CD14-positive monocyte (primary cell): ENCODE measurements around the gene TUBA4A. TPM values are rescaled to one million over a fixed set of nuclear protein-coding genes. Genes with fewer than 3 reads are reported as not detected.
"Not testable (repeated sequence)": the region's sequence is repeated elsewhere in the genome, so short reads cannot be mapped to it uniquely, and the experiment has no call there.

Experiments used
- DNase-seq, 3 donors: peaks; one replicate each; pipeline ENCODE4 v3.0.0-alpha.2; 2011 to 2022
- H2AFZ ChIP-seq: 2 replicates; pipeline ENCODE4 v1.6.0; 2012; ENCODE audit warnings: mild to moderate bottlenecking, low read depth, low read length, inconsistent platforms; ENCODE audit not compliant: insufficient read depth, poor library complexity, severe bottlenecking
- H3K27ac ChIP-seq, 2 donors: 1 replicate in 1 of 2; 2 replicates in 1 of 2; pipeline ENCODE4 v1.5.1; 2012 to 2013; ENCODE audit warnings: low read length in 2 of 2, control low read depth in 1 of 2, inconsistent platforms in 1 of 2, low read depth in 1 of 2, mild to moderate bottlenecking in 1 of 2
- H3K27me3 ChIP-seq, 2 donors: one replicate each; pipeline versions ENCODE4 v1.6.0 to v1.6.1; 2011 to 2013; ENCODE audit warnings: low read length in 2 of 2; ENCODE audit not compliant: control insufficient read depth in 2 of 2, insufficient read depth in 2 of 2
- H3K36me3 ChIP-seq, 2 donors: replicated peaks in 1 of 2; 1 replicate in 1 of 2; 2 replicates in 1 of 2; pipeline versions ENCODE4 v1.5.1 to v1.6.1; 2012 to 2013; ENCODE audit warnings: low read length in 2 of 2, control low read depth in 1 of 2, inconsistent platforms in 1 of 2, mild to moderate bottlenecking in 1 of 2; ENCODE audit not compliant: insufficient read depth in 2 of 2, control insufficient read depth in 1 of 2
- H3K4me1 ChIP-seq, 2 donors: 1 replicate in 1 of 2; 2 replicates in 1 of 2; pipeline versions ENCODE4 v1.5.1 to v1.6.1; 2012 to 2013; ENCODE audit warnings: low read length in 2 of 2, control low read depth in 1 of 2, inconsistent platforms in 1 of 2, mild to moderate bottlenecking in 1 of 2, moderate library complexity in 1 of 2; ENCODE audit not compliant: insufficient read depth in 2 of 2, control insufficient read depth in 1 of 2
- H3K4me2 ChIP-seq: replicated peaks from 2 replicates; pipeline ENCODE3; 2012; ENCODE audit warnings: low read length, moderate library complexity, mild to moderate bottlenecking; ENCODE audit not compliant: poor library complexity, severe bottlenecking; ENCODE audit errors: extremely low read depth
- H3K4me3 ChIP-seq, 3 experiments: fragments of 200-600 bp in 1 of 3; sonication (generic) in 1 of 3; replicated peaks in 1 of 3; 1 replicate in 2 of 3; 2 replicates in 1 of 3; pipeline ENCODE4 v1.5.1; 2011 to 2013; ENCODE audit warnings: low read length in 3 of 3, mild to moderate bottlenecking in 3 of 3, control low read depth in 2 of 3, low read depth in 2 of 3, inconsistent platforms in 1 of 3, moderate library complexity in 1 of 3
- H3K79me2 ChIP-seq: 2 replicates; pipeline ENCODE4 v1.6.0; 2012; ENCODE audit warnings: mild to moderate bottlenecking, control low read depth, inconsistent platforms, low read length, moderate library complexity; ENCODE audit not compliant: insufficient read depth
- H3K9ac ChIP-seq: 2 replicates; pipeline ENCODE4 v1.6.0; 2017; ENCODE audit warnings: low read length, mild to moderate bottlenecking; ENCODE audit not compliant: insufficient read depth, poor library complexity, severe bottlenecking
- H3K9me3 ChIP-seq, 2 donors: replicated peaks in 1 of 2; 1 replicate in 1 of 2; 2 replicates in 1 of 2; pipeline versions ENCODE4 v1.5.1 to v1.6.1; 2012 to 2013; ENCODE audit warnings: low read length in 2 of 2, control low read depth in 1 of 2; ENCODE audit not compliant: control insufficient read depth in 1 of 2, insufficient read depth in 1 of 2
- H4K20me1 ChIP-seq: 2 replicates; pipeline ENCODE4 v1.6.0; 2012; ENCODE audit warnings: mild to moderate bottlenecking, low read length, control low read depth, moderate library complexity; ENCODE audit not compliant: insufficient read depth
- H3K27ac Mint-ChIP-seq, 7 donors: one replicate each; pipeline ENCODE4 v1.8.0; 2020; ENCODE audit warnings: mild to moderate bottlenecking in 7 of 7, mixed read lengths in 7 of 7, moderate library complexity in 6 of 7, inconsistent platforms in 2 of 7
- H3K27me3 Mint-ChIP-seq, 3 donors: one replicate each; pipeline ENCODE4 v1.8.0; 2021 to 2022; ENCODE audit warnings: low read depth in 3 of 3, mild to moderate bottlenecking in 3 of 3, mixed read lengths in 3 of 3, moderate library complexity in 3 of 3, inconsistent platforms in 1 of 3
- H3K36me3 Mint-ChIP-seq, 2 donors: one replicate each; pipeline ENCODE4 v1.8.0; 2020; ENCODE audit warnings: mixed read lengths in 2 of 2, inconsistent platforms in 1 of 2, mild to moderate bottlenecking in 1 of 2
- H3K4me1 Mint-ChIP-seq: one replicate; pipeline ENCODE4 v1.8.0; 2020; ENCODE audit warnings: mild to moderate bottlenecking, mixed read lengths
- H3K4me3 Mint-ChIP-seq, 2 donors: one replicate each; pipeline ENCODE4 v1.8.0; 2020; ENCODE audit warnings: mild to moderate bottlenecking in 2 of 2, mixed read lengths in 2 of 2, moderate library complexity in 1 of 2
- H3K9me3 Mint-ChIP-seq, 7 donors: one replicate each; pipeline ENCODE4 v1.8.0; 2020 to 2022; ENCODE audit warnings: mixed read lengths in 7 of 7, mild to moderate bottlenecking in 6 of 7, moderate library complexity in 6 of 7, inconsistent platforms in 2 of 7
- WGBS: methylation state at CpG from one replicate; pipeline ENCODE4 v1.1.5; 2013; ENCODE audit warnings: missing lambda C conversion rate; ENCODE audit not compliant: insufficient coverage; 5-methylcytosine and 5-hydroxymethylcytosine counted together
- intact Hi-C, 2 donors: fragments of 100-400 bp; cut with micrococcal nuclease; formaldehyde crosslinking; loops; one replicate each; pipeline versions ENCODE4 v1.15.0 to v1.15.1; 2023
- polyA plus RNA-seq, 3 donors: library from polyadenylated mRNA; depleted of rRNA in 1 of 3; unstranded in 2 of 3; stranded (reverse) in 1 of 3; fragments of 300-500 nt in 2 of 3; fragments of >200 nt in 1 of 3; fragmentation: Illumina TruSeq in 2 of 3; gene quantifications; 1 replicate in 2 of 3; 2 replicates in 1 of 3; pipeline ENCODE4 v1.2.3, GENCODE V29; 2012 to 2021
- TF ChIP-seq, protein P1 (sequence below): fragments of 200-600 bp; IDR thresholded peaks from one replicate; pipeline ENCODE4 v1.8.0; 2022; ENCODE audit warnings: antibody characterized with exemption, mild to moderate bottlenecking

Gene TUBA4A
- polyA plus RNA-seq, 3 donors, result 72.7 to 452 (median 81.9) TPM

DNA sequence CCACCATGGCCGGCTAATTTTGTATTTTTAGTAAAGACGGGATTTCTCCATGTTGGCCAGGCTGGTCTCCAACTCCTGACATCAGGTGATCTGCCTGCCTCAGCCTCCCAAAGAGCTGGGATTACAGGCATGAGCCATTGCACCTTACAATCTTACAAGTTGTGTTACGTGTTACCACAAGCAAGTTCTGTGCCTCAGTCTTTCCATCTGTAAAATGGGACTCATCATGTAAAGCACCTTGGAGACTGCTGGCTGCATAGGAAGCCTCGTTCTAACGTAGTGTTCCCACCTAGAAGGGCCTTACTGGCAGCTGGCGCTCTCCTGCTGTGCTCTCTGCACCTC is 35.4 kb upstream of the TUBA4A start:
- peaks cover 17 to 20% of the 10 kb centered on the region in 2 donors for H3K36me3 ChIP-seq
- no peak overlapping the region for H3K4me3 ChIP-seq
- H3K27ac ChIP-seq, result no peak overlapping the region
- Mint-ChIP-seq H3K9me3 (peaks cover 0 to 2% (median 0%) of the 10 kb centered on the region in 7 donors), H3K27ac (no peak overlapping the region), H3K36me3 (peaks cover 20% of the 10 kb centered on the region in 2 donors), H3K4me1 (peaks cover 5% of the 10 kb centered on the region), H3K4me3 (no peak overlapping the region), H3K27me3 (peaks cover 4 to 24% (median 17%) of the 10 kb centered on the region in 3 donors)
- 95% methylated on average over 6 of the region's 6 CpGs for WGBS
- H4K20me1 ChIP-seq, result peaks cover 5% of the 10 kb centered on the region
- H3K9ac ChIP-seq, result no peak overlapping the region
- no peaks in the 10 kb centered on the region for H3K9me3 ChIP-seq
- DNase-seq, result no peak
- no peaks in the 10 kb centered on the region for H3K79me2 ChIP-seq
- TF ChIP-seq, protein P1, sequence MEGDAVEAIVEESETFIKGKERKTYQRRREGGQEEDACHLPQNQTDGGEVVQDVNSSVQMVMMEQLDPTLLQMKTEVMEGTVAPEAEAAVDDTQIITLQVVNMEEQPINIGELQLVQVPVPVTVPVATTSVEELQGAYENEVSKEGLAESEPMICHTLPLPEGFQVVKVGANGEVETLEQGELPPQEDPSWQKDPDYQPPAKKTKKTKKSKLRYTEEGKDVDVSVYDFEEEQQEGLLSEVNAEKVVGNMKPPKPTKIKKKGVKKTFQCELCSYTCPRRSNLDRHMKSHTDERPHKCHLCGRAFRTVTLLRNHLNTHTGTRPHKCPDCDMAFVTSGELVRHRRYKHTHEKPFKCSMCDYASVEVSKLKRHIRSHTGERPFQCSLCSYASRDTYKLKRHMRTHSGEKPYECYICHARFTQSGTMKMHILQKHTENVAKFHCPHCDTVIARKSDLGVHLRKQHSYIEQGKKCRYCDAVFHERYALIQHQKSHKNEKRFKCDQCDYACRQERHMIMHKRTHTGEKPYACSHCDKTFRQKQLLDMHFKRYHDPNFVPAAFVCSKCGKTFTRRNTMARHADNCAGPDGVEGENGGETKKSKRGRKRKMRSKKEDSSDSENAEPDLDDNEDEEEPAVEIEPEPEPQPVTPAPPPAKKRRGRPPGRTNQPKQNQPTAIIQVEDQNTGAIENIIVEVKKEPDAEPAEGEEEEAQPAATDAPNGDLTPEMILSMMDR, result no peak
- no peak overlapping the region for H2AFZ ChIP-seq
- peaks cover 0 to 8% of the 10 kb centered on the region in 2 donors for H3K27me3 ChIP-seq
- H3K4me2 ChIP-seq, result no peak overlapping the region
- peaks cover 2 to 3% of the 10 kb centered on the region in 2 donors for H3K4me1 ChIP-seq
- intact Hi-C loops, result no loop called here

DNA sequence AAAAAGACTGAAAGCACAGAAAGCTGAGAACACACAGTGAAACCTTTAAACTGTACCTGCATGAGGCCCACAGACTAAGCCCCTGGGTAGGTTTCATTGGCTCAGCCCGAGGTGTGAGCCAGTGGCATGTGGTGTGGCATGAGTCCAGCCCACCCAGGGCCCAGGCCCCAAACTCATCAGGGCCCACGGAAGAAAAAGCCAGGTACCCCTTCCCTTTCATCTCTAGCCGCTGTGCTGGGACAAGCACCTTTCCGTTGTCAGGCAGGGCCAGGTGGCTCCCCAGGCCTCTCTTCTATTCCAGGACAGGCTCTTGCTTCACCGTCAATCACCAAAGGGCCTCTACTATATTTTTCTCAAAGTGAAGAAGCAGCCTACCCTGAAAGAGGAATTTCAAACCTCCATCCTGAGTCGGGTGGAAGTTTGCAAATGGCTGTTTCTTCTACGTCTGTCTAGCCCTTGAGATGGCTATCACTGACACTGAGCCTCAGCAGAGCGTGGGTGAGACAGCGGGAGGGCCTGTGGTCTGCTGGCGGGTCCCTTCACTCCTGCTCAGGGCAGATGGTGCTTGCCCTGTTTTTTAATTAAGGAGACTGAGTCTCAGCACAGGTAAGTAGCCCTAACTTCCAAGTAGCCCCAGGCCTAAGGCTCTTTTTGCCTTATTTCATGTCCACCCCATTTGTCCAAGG is 34.0 kb upstream of the TUBA4A start:
- H3K4me3 Mint-ChIP-seq, result no peak overlapping the region
- peaks cover 1 to 11% (median 8%) of the 10 kb centered on the region in 3 donors for H3K27me3 Mint-ChIP-seq
- H3K27ac ChIP-seq, result no peak overlapping the region
- intact Hi-C loops, result no loop called here
- no peaks in the 10 kb centered on the region for H3K79me2 ChIP-seq
- DNase-seq, result no peak
- peak overlapping the region in 1 of 7 donors; percentile 57 for H3K27ac Mint-ChIP-seq
- WGBS, result 72% methylated on average over 8 of the region's 10 CpGs
- H3K4me3 ChIP-seq, result no peak overlapping the region
- no peak overlapping the region for H3K4me2 ChIP-seq
- H3K36me3 Mint-ChIP-seq, result peaks cover 34 to 35% of the 10 kb centered on the region in 2 donors
- H3K4me1 Mint-ChIP-seq, result peaks cover 2% of the 10 kb centered on the region
- H3K9ac ChIP-seq, result no peak overlapping the region
- H3K27me3 ChIP-seq, result no peaks in the 10 kb centered on the region
- no peak overlapping the region for H2AFZ ChIP-seq
- TF ChIP-seq, protein P1, result no peak
- H3K9me3 Mint-ChIP-seq, result peaks cover 0 to 1% (median 0%) of the 10 kb centered on the region in 7 donors
- H3K9me3 ChIP-seq, result no peaks in the 10 kb centered on the region
- H3K36me3 ChIP-seq, result peaks cover 31 to 34% of the 10 kb centered on the region in 2 donors
- H4K20me1 ChIP-seq, result peaks cover 5% of the 10 kb centered on the region
- no peaks in the 10 kb centered on the region for H3K4me1 ChIP-seq

GRCh38 chr2:219287116-219287440 is 33.4 kb upstream of the TUBA4A start:
- H3K4me1 Mint-ChIP-seq, DNase-seq, H2AFZ ChIP-seq, H3K4me2 ChIP-seq, H3K79me2 ChIP-seq, H4K20me1 ChIP-seq, H3K4me3 ChIP-seq, H3K27ac Mint-ChIP-seq, H3K27ac ChIP-seq, H3K27me3 ChIP-seq, H3K9me3 ChIP-seq, H3K9ac ChIP-seq, intact Hi-C loops, H3K9me3 Mint-ChIP-seq, H3K4me3 Mint-ChIP-seq, H3K4me1 ChIP-seq, H3K27me3 Mint-ChIP-seq: not testable (repeated sequence)
- H3K36me3 ChIP-seq, result peaks cover 38 to 39% of the 10 kb centered on the region in 2 donors
- WGBS, result 93% methylated on average over 1 of the region's 6 CpGs
- H3K36me3 Mint-ChIP-seq, result peaks cover 41% of the 10 kb centered on the region in 2 donors
